GM13977 (cell line): ENCODE results near the gene ERG28.

Source experiments
- DNase-seq: peaks from one replicate; pipeline ENCODE4 v3.0.0; 2012; ENCODE audit warnings: low spot score
- CTCF ChIP-seq: IDR thresholded peaks from 2 replicates; pipeline ENCODE4 v1.5.1; 2012; ENCODE audit warnings: mild to moderate bottlenecking, control low read depth; ENCODE audit not compliant: insufficient read depth; ENCODE audit errors: extremely low read depth, missing control alignments
- in situ Hi-C: fragments of 300-500 bp; cut with MboI; formaldehyde crosslinking; loops from one replicate; pipeline ENCODE4 v1.12.0; 2022; ENCODE audit warnings: low sequenced_read_pairs, low pct_unique_long_range_greater_than_20kb, mixed read lengths, inconsistent platforms; ENCODE audit not compliant: unreplicated experiment

ERG28 gene

GRCh38 chr14:75685910-75686309, 25.2 kb upstream of the ERG28 start:
- TF ChIP-seq CTCF: no peak
- in situ Hi-C loops: no loop called here
- no peak for DNase-seq

- in situ Hi-C loops: no loop called here
- no peak for TF ChIP-seq CTCF
- DNase-seq: no peak
These were observed 14.7 kb upstream of the ERG28 start for GRCh38 chr14:75675265-75675960.

DNA sequence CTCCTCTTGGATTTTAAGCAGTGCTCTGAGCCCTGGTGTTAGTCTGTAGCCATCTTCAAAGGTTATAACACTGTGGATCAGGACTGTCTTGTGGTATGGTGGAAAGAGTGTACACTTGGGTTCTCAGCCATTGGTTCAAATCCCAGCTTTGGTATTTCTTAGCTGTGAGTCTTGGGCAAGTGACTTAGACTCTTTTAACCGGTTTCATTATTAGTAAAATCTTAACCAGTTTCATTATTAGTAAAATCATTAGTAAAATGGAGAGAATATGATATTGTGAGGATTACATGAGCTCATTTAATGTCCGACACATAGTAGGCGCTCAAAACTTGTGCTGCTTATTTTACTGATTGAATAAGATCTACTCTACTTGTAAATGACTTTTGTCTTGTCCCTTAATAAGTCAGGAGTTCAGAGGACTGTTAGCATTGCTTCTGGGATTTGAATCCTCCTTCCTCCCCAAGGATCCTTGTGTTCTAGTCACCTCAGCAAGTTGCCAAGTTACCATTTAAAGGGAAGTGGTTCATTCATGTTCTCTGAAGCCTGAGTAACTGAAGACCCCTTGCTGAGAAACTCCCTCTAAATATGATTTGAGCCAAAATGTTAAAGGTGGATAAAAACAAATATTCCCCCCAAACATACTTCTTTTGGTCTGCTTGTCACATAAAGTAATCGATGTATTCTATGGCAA, 12.8 kb upstream of the ERG28 start:
- DNase-seq: peak; percentile 14
- in situ Hi-C loops: no loop called here
- no peak for TF ChIP-seq CTCF

GRCh38 chr14:75672605-75673192, 12.0 kb upstream of the ERG28 start:
- no peak for DNase-seq
- in situ Hi-C loops: no loop called here
- no peak for TF ChIP-seq CTCF

DNA sequence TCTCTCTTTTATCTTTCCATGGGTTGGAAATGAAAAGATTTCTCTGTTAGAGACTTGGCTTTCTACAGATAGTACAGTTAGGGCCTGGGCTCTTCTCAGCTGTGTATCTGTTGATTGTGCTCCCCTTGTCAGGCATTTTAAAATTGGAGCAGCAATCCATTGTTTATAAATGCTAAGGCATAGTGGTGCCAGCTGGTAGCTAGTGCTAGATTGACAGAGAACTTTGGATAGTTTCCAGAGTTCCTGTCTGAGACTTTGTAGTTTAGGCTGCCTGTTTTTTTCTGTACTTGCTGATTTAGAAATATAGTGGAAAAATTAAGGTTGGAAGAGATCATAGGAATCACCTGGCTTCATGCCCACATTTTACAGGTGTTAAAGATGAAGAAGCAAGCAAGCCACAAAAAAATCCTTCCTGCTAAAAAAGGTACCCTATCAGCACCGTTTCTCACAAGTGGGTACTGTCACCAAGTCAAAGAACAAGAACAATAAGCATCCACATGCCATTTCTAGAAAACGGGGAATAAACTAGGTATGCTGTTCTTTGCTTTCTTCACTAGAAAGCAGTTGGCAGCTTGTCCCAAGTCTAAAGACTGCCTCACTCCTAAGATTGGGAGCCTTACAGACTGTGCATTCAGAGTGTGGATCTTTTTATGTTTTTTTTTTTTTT, 6.6 kb upstream of the ERG28 start:
- DNase-seq: no peak
- no peak for TF ChIP-seq CTCF
- in situ Hi-C loops: no loop called here

- DNase-seq: no peak
- in situ Hi-C loops: no loop called here
- no peak for TF ChIP-seq CTCF
These were observed 2.3 kb upstream of the ERG28 start for GRCh38 chr14:75662966-75663365.
